HG03442 (cell line): Measurements from ENCODE around the gene LTBP3.
"Not testable (repeated sequence)": the region's sequence is repeated elsewhere in the genome, so short reads cannot be mapped to it uniquely, and the experiment has no call there.

Source experiments
- ATAC-seq: cut with Tn5 transposase; IDR thresholded peaks from one replicate; pipeline ENCODE4 v1.9.1; 2021; ENCODE audit warnings: mild to moderate bottlenecking, moderate library complexity; ENCODE audit not compliant: unreplicated experiment

The LTBP3 gene

GRCh38 chr11:65518941-65519549 lies 39.1 kb downstream of the LTBP3 start:
- not testable (repeated sequence) for ATAC-seq

GRCh38 chr11:65516135-65516968 lies 41.8 kb downstream of the LTBP3 start:
- ATAC-seq: no peak

- ATAC-seq: not testable (repeated sequence)
These were observed 45.8 kb downstream of the LTBP3 start for GRCh38 chr11:65512311-65512710.

GRCh38 chr11:65506772-65507505 lies 51.2 kb downstream of the LTBP3 start:
- ATAC-seq: peak; percentile 26

GRCh38 chr11:65506290-65506771 lies 51.8 kb downstream of the LTBP3 start:
- ATAC-seq: no peak

- no peak for ATAC-seq
These were observed 52.5 kb downstream of the LTBP3 start for GRCh38 chr11:65505466-65506289.

- ATAC-seq: no peak
These were observed 53.3 kb downstream of the LTBP3 start for GRCh38 chr11:65504674-65505465.

- no peak for ATAC-seq
These were observed 54.0 kb downstream of the LTBP3 start for GRCh38 chr11:65503949-65504673.

GRCh38 chr11:65503368-65503948 lies 54.7 kb downstream of the LTBP3 start:
- ATAC-seq: no peak

- ATAC-seq: no peak
These were observed 55.4 kb downstream of the LTBP3 start for GRCh38 chr11:65502555-65503367.

- no peak for ATAC-seq
These were observed 55.9 kb downstream of the LTBP3 start for GRCh38 chr11:65502274-65502554.

- no peak for ATAC-seq
These were observed 56.5 kb downstream of the LTBP3 start for GRCh38 chr11:65501472-65502273.

GRCh38 chr11:65501186-65501471 lies 57.0 kb downstream of the LTBP3 start:
- ATAC-seq: no peak

- no peak for ATAC-seq
These were observed 57.6 kb downstream of the LTBP3 start for GRCh38 chr11:65500387-65501185.

- ATAC-seq: no peak
These were observed 58.3 kb downstream of the LTBP3 start for GRCh38 chr11:65499713-65500386.

- ATAC-seq: no peak
These were observed 59.0 kb downstream of the LTBP3 start, which contains the start of gene MALAT1 for GRCh38 chr11:65498977-65499712. Gene MALAT1, plus strand, starts transcription at chr11:65499045.
